ENCODE data around the gene PRAME. TPM values are rescaled to one million over a fixed set of nuclear protein-coding genes. Genes with fewer than 3 reads are reported as not detected.

PRAME gene
- total and polyA plus RNA-seq, 11 donors, result 0.23 to 0.59 TPM; not detected in 9

DNA sequence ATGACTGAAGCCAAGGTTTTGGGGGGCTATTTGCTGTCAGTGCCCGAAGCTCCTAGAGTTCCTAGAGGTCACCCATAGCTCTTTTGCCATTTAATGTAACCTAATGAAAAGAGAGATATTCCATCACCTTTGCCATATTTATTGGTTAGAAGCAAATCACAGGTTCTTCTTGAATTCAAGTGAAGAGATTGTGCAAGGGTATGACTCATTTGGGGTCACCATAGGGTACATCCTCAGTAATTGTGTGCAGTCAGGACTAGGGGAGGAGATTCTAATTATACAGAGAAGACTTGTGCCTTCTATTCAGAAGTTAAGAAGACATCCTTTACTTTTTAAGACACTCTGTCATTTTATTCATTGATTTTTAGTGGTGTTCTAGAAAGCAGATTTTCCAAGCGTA, 6.9 kb upstream of the PRAME start:
- WGBS, 4 donors, result 80 to 93% (median 92%) methylated on average over 2 of the region's 2 CpGs
- no peaks in the 10 kb centered on the region for H3K36me3 ChIP-seq
- peaks cover 0 to 4% (median 0%) of the 10 kb centered on the region in 12 donors for H3K9me3 ChIP-seq
- TF ChIP-seq POLR2A (IDR thresholded peaks at IDR 0.05), result no peak
- TF ChIP-seq, protein P1, sequence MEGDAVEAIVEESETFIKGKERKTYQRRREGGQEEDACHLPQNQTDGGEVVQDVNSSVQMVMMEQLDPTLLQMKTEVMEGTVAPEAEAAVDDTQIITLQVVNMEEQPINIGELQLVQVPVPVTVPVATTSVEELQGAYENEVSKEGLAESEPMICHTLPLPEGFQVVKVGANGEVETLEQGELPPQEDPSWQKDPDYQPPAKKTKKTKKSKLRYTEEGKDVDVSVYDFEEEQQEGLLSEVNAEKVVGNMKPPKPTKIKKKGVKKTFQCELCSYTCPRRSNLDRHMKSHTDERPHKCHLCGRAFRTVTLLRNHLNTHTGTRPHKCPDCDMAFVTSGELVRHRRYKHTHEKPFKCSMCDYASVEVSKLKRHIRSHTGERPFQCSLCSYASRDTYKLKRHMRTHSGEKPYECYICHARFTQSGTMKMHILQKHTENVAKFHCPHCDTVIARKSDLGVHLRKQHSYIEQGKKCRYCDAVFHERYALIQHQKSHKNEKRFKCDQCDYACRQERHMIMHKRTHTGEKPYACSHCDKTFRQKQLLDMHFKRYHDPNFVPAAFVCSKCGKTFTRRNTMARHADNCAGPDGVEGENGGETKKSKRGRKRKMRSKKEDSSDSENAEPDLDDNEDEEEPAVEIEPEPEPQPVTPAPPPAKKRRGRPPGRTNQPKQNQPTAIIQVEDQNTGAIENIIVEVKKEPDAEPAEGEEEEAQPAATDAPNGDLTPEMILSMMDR (IDR thresholded peaks at IDR 0.05), result no peak
- no peaks in the 10 kb centered on the region for H3K4me1 ChIP-seq
- DNase-seq (no peak), ATAC-seq (no peak)
- H3K27ac ChIP-seq, result no peak overlapping the region
- H3K27me3 ChIP-seq, result peaks cover 0 to 31% (median 4%) of the 10 kb centered on the region in 9 donors
- intact Hi-C loops (cut with DNase I), result no loop called here
- H3K4me3 ChIP-seq, result no peak overlapping the region

DNA sequence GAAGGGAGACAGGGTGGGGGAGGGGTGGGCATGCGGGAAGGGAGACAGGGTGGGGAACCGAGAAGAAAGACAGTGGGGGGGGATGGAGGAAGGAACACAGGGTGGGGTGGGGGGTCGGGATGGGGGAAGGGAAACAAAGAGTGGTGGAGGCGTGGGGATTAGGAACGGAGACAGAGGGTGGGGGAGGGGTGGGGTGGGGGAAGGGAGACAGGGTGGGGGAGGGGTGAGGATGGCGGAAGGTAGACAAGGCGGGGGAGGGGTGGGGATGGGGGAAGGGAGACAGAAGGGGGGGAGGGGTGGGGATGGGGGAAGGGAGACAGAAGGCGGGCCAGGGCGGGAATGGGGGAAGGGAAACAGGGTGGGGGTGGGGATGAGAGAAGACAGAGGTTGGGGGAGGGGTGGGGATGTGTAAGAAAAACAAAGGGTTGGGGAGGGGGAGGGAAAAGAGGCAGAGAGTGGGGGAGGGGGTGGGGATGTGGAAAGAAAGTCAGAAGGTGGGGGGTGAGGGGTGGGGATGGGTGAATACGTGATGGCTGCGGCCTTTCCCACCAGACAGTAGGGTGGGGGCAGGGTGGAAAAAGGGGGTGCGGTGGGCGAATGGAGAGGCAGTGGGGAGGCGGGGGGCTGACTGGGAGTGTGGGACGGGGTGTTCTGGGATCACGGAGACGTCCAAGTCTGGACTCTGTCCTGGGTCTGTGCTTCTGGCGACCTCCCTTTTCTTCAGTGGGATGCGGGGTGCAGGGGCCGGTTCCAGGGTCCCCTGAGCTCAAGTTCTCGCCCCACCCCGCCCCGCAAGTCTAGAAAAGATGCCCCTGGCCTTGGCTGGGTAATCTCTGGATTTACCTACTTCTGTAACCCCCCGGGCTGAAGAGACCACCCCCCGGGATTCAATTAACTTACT, 744 bp downstream of the PRAME start:
- H3K27ac ChIP-seq, result no peak overlapping the region
- peaks cover 0 to 9% (median 0%) of the 10 kb centered on the region in 12 donors for H3K4me1 ChIP-seq
- WGBS, 4 donors, result 87 to 92% (median 90%) methylated on average over 16 to 25 of the region's 25 CpGs
- H3K4me3 ChIP-seq, result no peak overlapping the region
- TF ChIP-seq, protein P1 (IDR thresholded peaks at IDR 0.05), result no peak
- TF ChIP-seq POLR2A (IDR thresholded peaks at IDR 0.05), result no peak
- no peaks in the 10 kb centered on the region for H3K36me3 ChIP-seq
- ATAC-seq (no peak), DNase-seq (no peak)
- no peaks in the 10 kb centered on the region for H3K9me3 ChIP-seq
- H3K27me3 ChIP-seq, result no peaks in the 10 kb centered on the region
- intact Hi-C loops (cut with DNase I), result no loop called here

DNA sequence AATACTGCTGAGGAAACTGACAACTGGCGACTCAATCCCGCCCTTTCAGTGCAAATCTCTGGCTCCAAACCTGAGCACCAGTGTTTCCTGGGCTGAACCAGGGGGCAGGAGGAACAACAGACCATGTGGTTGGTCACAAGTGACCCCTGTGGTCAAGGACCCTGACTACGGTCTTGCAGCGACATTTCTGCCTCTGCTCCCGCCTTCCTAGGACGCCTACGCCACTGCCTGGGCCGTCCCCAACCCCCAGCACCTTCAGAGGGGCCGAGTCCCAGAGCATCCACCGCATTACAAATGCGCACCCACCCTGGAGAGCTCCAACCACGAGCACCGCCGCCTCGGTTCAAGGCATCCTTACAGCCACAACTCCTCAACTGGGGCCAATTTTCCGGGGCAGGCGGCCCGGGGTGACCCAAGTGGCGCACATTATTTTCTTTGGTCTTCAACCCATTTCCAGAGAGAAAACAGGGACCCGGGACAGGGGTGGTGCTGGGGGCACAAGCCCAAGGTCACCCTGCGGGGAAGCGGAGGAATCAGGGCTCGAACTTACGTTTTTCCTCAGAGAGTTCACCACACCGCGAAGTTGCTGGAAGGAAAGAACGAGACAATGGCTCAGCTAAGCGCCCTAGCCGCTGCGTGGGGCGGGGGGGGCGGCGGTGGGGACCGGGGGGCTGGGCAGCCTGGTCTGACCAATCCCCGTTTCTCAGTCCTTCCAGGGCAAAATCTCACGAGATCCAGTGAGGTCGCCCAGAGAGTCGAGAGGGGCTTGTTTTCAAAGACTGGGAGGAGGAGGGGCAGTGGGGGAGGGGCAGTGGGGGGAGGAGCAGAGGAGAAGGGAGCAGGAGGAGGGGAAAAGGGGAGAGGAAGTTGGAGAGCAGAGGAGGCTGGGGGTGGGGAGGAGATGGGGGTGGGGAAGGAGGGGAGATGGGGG, 1.8 kb downstream of the PRAME start:
- TF ChIP-seq, protein P1 (IDR thresholded peaks at IDR 0.05), result no peak
- no peak for TF ChIP-seq POLR2A (IDR thresholded peaks at IDR 0.05)
- ATAC-seq (no peak), DNase-seq (no peak)
- Histone ChIP-seq H3K27ac (no peak overlapping the region), H3K36me3 (no peaks in the 10 kb centered on the region), H3K27me3 (no peaks in the 10 kb centered on the region), H3K4me1 (peaks cover 0 to 9% (median 0%) of the 10 kb centered on the region in 12 donors), H3K4me3 (no peak overlapping the region), H3K9me3 (no peaks in the 10 kb centered on the region)
- 88 to 95% (median 92%) methylated on average over 32 to 38 of the region's 38 CpGs for WGBS, 4 donors
- intact Hi-C loops (cut with DNase I), result no loop called here

DNA sequence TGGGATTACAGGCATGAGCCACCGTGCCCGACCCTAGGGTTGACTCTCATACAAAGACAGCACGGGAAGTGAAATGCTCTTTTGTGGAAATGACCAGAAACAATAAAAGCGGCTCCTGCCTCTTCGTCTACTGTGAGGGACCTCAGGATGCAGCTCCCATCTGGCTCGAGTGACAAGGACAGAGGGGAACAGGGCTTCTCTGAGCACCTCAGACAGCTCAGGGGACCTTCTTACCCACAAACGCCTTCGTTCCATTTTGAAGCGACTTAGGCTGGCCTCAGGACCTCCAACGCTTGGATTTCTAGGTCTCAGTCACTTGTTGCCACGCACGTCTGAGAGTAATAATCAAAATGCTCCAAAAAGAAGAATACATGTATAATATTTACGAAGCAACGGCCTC, 2.5 kb downstream of the PRAME start:
- DNase-seq, result no peak
- no peak overlapping the region for H3K27ac ChIP-seq
- peaks cover 0 to 9% (median 0%) of the 10 kb centered on the region in 12 donors for H3K4me1 ChIP-seq
- H3K27me3 ChIP-seq, result no peaks in the 10 kb centered on the region
- H3K36me3 ChIP-seq, result no peaks in the 10 kb centered on the region
- intact Hi-C loops (cut with DNase I), result no loop called here
- no peak for ATAC-seq
- TF ChIP-seq POLR2A (IDR thresholded peaks at IDR 0.05), result no peak
- TF ChIP-seq, protein P1 (IDR thresholded peaks at IDR 0.05), result no peak
- H3K9me3 ChIP-seq, result no peaks in the 10 kb centered on the region
- no peak overlapping the region for H3K4me3 ChIP-seq
- WGBS, 4 donors, result 89 to 93% (median 91%) methylated on average over 14 of the region's 14 CpGs

Data from heart left ventricle (tissue), 16 donors.